K562 (cell line): ENCODE data around the gene MGAT4B. TPM values are rescaled to one million over a fixed set of nuclear protein-coding genes. Genes with fewer than 3 reads are reported as not detected.

ENCODE experiments used
- ARID1B ChIP-seq: fragments of 450-650 bp; IDR thresholded peaks from 2 replicates; pipeline ENCODE4 v1.6.1; 2016; ENCODE audit warnings: antibody characterized with exemption, mild to moderate bottlenecking, inconsistent platforms
- ARID3A ChIP-seq: IDR thresholded peaks from 2 replicates; pipeline ENCODE4 v1.6.1; 2012; ENCODE audit warnings: low read depth, low read length, improper control_type of control experiment, borderline replicate concordance
- ARID3B ChIP-seq: fragments of 250-450 bp; sonication (Bioruptor Pico); IDR thresholded peaks from 2 replicates; pipeline ENCODE4 v1.4.0; 2020; ENCODE audit warnings: borderline replicate concordance
- ASH1L ChIP-seq: fragments of 450-650 bp; IDR thresholded peaks from 2 replicates; pipeline ENCODE4 v1.6.1; 2018; ENCODE audit warnings: borderline replicate concordance, mild to moderate bottlenecking, low read depth; ENCODE audit not compliant: partially characterized antibody
- CEBPG ChIP-seq, 3 experiments: fragments of 200-800 bp in 1 of 3; sonication (Bioruptor generic) in 1 of 3; sonication (generic) in 1 of 3; formaldehyde crosslinking in 1 of 3; IDR thresholded peaks in 2 of 3; conservative IDR thresholded peaks in 1 of 3; 2 replicates each; pipeline versions ENCODE4 v1.6.1 to v1.8.0; 2016 to 2022; ENCODE audit warnings: missing compliant biosample characterization in 2 of 3, missing genetic modification characterization in 2 of 3, mild to moderate bottlenecking in 1 of 3, missing genetic modification reagents in 1 of 3
- EP400 ChIP-seq: fragments of 450-650 bp; IDR thresholded peaks from 2 replicates; pipeline ENCODE4 v1.6.1; 2017; ENCODE audit warnings: antibody characterized with exemption, mild to moderate bottlenecking, moderate library complexity
- FOXK2 ChIP-seq, 2 experiments: fragments of 450-650 bp; IDR thresholded peaks in 1 of 2; conservative IDR thresholded peaks in 1 of 2; 2 replicates each; pipeline ENCODE4 v1.6.1; 2016; ENCODE audit warnings: low read depth in 2 of 2, mild to moderate bottlenecking in 1 of 2
- HDAC1 ChIP-seq, 2 experiments: fragments of 450-650 bp; IDR thresholded peaks; 2 replicates each; pipeline ENCODE4 v1.6.1; 2016 to 2017; ENCODE audit warnings: inconsistent platforms in 1 of 2, mild to moderate bottlenecking in 1 of 2, moderate library complexity in 1 of 2
- KAT2B ChIP-seq: IDR thresholded peaks from one replicate; pipeline ENCODE4 v1.6.1; 2012; ENCODE audit warnings: low read depth, mild to moderate bottlenecking, control low read depth, inconsistent platforms, low read length, moderate library complexity
- NCOA6 ChIP-seq: fragments of 450-650 bp; IDR thresholded peaks from 2 replicates; pipeline ENCODE4 v1.6.1; 2017; ENCODE audit warnings: mild to moderate bottlenecking
- NFRKB ChIP-seq: fragments of 450-650 bp; IDR thresholded peaks from 2 replicates; pipeline ENCODE4 v1.6.1; 2016; ENCODE audit warnings: low read depth
- RERE ChIP-seq: sonication (generic); formaldehyde crosslinking; IDR thresholded peaks from 2 replicates; pipeline ENCODE4 v1.8.0; 2023; ENCODE audit warnings: missing genetic modification reagents, mild to moderate bottlenecking, borderline replicate concordance
- SP2 ChIP-seq: IDR thresholded peaks from 2 replicates; pipeline ENCODE4 v1.6.1; 2011; ENCODE audit warnings: mild to moderate bottlenecking, low read depth, low read length, moderate library complexity; ENCODE audit not compliant: poor library complexity, severe bottlenecking; ENCODE audit errors: extremely low read depth
- TAF7 ChIP-seq: fragments of 450-650 bp; IDR thresholded peaks from 2 replicates; pipeline ENCODE4 v1.6.1; 2016; ENCODE audit warnings: missing genetic modification characterization, missing compliant biosample characterization
- TRIM28 ChIP-seq: fragments of 450-650 bp; IDR thresholded peaks from 2 replicates; pipeline ENCODE4 v1.6.1; 2017
- YBX1 ChIP-seq: fragments of 450-650 bp; IDR thresholded peaks from 2 replicates; pipeline ENCODE4 v1.7.1; 2016; ENCODE audit warnings: mild to moderate bottlenecking
- ZNF134 ChIP-seq: fragments of 250-450 bp; sonication (Bioruptor Pico); conservative IDR thresholded peaks from 2 replicates; pipeline ENCODE4 v1.4.0; 2020
- ZNF699 ChIP-seq: fragments of 250-450 bp; sonication (Bioruptor Pico); IDR thresholded peaks from 2 replicates; pipeline ENCODE4 v1.8.0; 2021; ENCODE audit warnings: mild to moderate bottlenecking, moderate library complexity; ENCODE audit not compliant: insufficient replicate concordance
- ZNF717 ChIP-seq: fragments of 250-450 bp; sonication (Bioruptor Pico); IDR thresholded peaks from 2 replicates; pipeline ENCODE4 v1.5.0; 2021
- polyA plus RNA-seq, 8 experiments: library from polyadenylated mRNA; depleted of rRNA in 4 of 8; stranded (reverse) in 5 of 8; unstranded in 3 of 8; fragments of >200 nt; fragmentation: Nextera tagmentation in 2 of 8; fragmentation: Illumina TruSeq in 1 of 8; extraction: Ambion mirVana in 2 of 8; extraction: Trizol in 1 of 8; gene quantifications; 2 replicates each; pipeline versions ENCODE4 v1.2.1 to v1.2.3, GENCODE V29; 2011 to 2014; ENCODE audit warnings: inconsistent platforms in 1 of 8, missing spikeins in 1 of 8
- total RNA-seq, 7 experiments: library from RNA; depleted of rRNA in 6 of 7; stranded (reverse); fragments of >200 nt in 6 of 7; fragmentation: Illumina TruSeq in 2 of 7; extraction: Trizol in 2 of 7; gene quantifications; 2 replicates each; pipeline versions ENCODE4 v1.2.1 to v1.2.3, GENCODE V29; 2011 to 2021; ENCODE audit warnings: low replicate concordance in 1 of 7

MGAT4B gene
- total and polyA plus RNA-seq, 9 of the 15 experiments (the other 6 are each of a cell fraction or from before 2014, with no cell fraction given): 0.34 to 133 (median 75.4) TPM

GRCh38 chr5:179820483-179821297, 14.0 kb upstream of the MGAT4B start, which contains the start of gene SQSTM1 (continued):
- TF ChIP-seq ARID1B (peak; percentile 74), SP2 (no peak), TRIM28 (no peak; the same call in 1 of the 2 replicates), TAF7 (tag) (no peak), EP400 (peak; percentile 81), CEBPG (CRISPR knock-in tag; IDR thresholded peaks at IDR 0.05) (peak; percentile 4; the same call in 1 of the 2 replicates), CEBPG (tag; conservative IDR thresholded peaks at IDR 0.05 in 1 of 2, IDR thresholded peaks at IDR 0.05 in 1 of 2) (no peak), ZNF134 (no peak), YBX1 (no peak), FOXK2 (conservative IDR thresholded peaks at IDR 0.05 in 1 of 2, IDR thresholded peaks at IDR 0.05 in 1 of 2; ENCODE audit: low read depth in 2 of 2) (0 out of 4 replicates have a peak, but pooled peaks of 1 of the 2 experiments have one; percentile 12), HDAC1 (IDR thresholded peaks at IDR 0.05) (peak in 1 of 2 experiments; percentile 44; a peak in 1 of 4 replicates), RERE (CRISPR knock-in tag) (no peak), NCOA6 (no peak), ARID3A (no peak), ARID3B (no peak), ASH1L (no peak), ZNF717 (CRISPR knock-in tag) (no peak), NFRKB (peak; percentile 91), KAT2B (no peak), ZNF699 (CRISPR knock-in tag) (no peak)
